HFFc6 (cell line): ENCODE measurements around the gene NKD2. TPM values are rescaled to one million over a fixed set of nuclear protein-coding genes. Genes with fewer than 3 reads are reported as not detected.

Experiments
- DNase-seq: peaks from one replicate; pipeline ENCODE4 v3.0.0-alpha.2; 2018
- H3K27ac Mint-ChIP-seq: 2 replicates; pipeline ENCODE4 v1.8.0; 2020; ENCODE audit warnings: mild to moderate bottlenecking, mixed read lengths
- H3K27me3 Mint-ChIP-seq: 2 replicates; pipeline ENCODE4 v1.8.0; 2021; ENCODE audit warnings: mild to moderate bottlenecking, moderate library complexity, mixed read lengths; ENCODE audit not compliant: insufficient read depth
- H3K36me3 Mint-ChIP-seq: 2 replicates; pipeline ENCODE4 v1.8.0; 2021; ENCODE audit warnings: low read depth, mixed read lengths
- H3K4me1 Mint-ChIP-seq: 2 replicates; pipeline ENCODE4 v1.8.0; 2020; ENCODE audit warnings: low read depth, mixed read lengths
- H3K4me3 Mint-ChIP-seq: 2 replicates; pipeline ENCODE4 v1.8.0; 2020; ENCODE audit warnings: mild to moderate bottlenecking, moderate library complexity, mixed read lengths
- H3K9me3 Mint-ChIP-seq: 2 replicates; pipeline ENCODE4 v1.8.0; 2020; ENCODE audit warnings: mild to moderate bottlenecking, mixed read lengths
- CTCF ChIP-seq: fragments of 200-600 bp; sonication (generic); IDR thresholded peaks from 2 replicates; pipeline ENCODE4 v1.5.0; 2021; ENCODE audit warnings: antibody characterized with exemption, mild to moderate bottlenecking
- total RNA-seq, 6 experiments: library from RNA; stranded (reverse); fragmentation: NEBNext Ultra II Directional; extraction: Animal tissue kit (Norgen Biotek cat#: 25700); gene quantifications; 2 replicates in 1 of 6; 3 replicates in 5 of 6; pipeline ENCODE4 v1.2.3, GENCODE V29; 2021

NKD2 gene
- total RNA-seq, 6 experiments from 2014 or later = not detected

DNA sequence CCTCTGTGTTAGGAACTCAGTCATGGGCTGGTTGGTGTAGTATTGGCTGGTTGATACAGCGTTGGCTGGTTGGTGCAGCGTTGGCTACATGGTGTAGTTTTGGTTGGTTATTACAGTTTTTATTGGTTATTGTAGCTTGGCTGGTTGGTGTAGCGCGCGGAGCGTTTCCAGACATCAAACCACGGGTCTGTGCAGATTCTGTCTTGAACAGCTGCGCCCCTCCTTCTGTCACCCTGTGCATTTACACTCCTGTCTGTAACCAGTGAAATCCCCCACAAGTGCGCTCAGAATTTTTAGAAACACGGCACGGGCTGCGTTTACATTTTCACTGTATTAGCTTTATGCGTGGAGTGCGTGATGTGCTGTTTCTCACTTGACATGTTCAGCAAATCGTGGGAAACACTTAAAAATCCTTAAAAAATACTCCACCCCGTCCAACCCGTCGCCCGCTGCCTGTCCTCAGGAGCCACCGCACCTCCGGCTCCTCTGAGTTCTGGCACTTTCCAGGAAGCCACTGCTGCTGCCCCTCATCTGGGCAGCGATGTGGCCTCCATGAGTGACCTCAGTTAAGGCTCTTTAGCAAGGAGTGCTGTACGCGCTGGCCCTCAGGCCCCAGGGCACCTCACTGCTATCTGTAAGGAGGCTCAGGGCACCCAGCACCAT, 20.8 kb downstream of the NKD2 start:
- H3K27me3 Mint-ChIP-seq = peaks cover 8% of the 10 kb centered on the region
- H3K4me1 Mint-ChIP-seq = no peaks in the 10 kb centered on the region
- H3K27ac Mint-ChIP-seq = no peak overlapping the region
- TF ChIP-seq CTCF = no peak
- peaks cover 4% of the 10 kb centered on the region; the same call in 1 of the 2 replicates for H3K9me3 Mint-ChIP-seq
- H3K36me3 Mint-ChIP-seq = no peaks in the 10 kb centered on the region
- no peak overlapping the region for H3K4me3 Mint-ChIP-seq
- no peak for DNase-seq

- Mint-ChIP-seq H3K4me3 (no peak overlapping the region), H3K27me3 (peaks cover 8% of the 10 kb centered on the region), H3K4me1 (no peaks in the 10 kb centered on the region), H3K27ac (no peak overlapping the region), H3K9me3 (peaks cover 8% of the 10 kb centered on the region), H3K36me3 (peaks cover 4% of the 10 kb centered on the region; the same call in 1 of the 2 replicates)
- DNase-seq = no peak
- no peak for TF ChIP-seq CTCF
These were observed 21.5 kb downstream of the NKD2 start for GRCh38 chr5:1029945-1030625.

DNA sequence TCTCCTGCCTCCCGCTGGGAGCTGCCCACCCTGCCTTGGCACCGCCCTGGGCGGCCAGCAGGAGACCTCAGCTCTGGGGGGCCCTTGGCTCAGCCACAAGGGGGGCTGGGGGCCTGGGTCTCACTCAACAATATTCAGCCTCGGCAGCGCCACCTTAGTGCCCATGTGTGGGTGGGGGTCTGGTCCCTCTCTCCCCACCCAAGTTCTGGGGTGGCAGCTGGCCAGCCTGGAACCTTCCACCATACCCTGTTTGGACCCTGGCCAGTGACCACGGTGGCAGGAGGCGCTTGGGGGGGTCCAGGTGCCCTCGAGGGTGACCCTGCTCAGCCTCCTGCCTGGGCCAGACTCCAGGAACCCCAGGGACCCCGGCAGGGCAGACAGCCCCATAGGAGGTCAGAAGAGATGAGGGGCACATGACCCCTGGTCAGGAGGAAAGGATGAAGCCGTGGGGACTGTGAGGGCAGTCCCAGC, 22.2 kb downstream of the NKD2 start:
- H3K27ac Mint-ChIP-seq = no peak overlapping the region
- H3K9me3 Mint-ChIP-seq = peaks cover 10% of the 10 kb centered on the region
- DNase-seq = no peak
- H3K27me3 Mint-ChIP-seq = peaks cover 8% of the 10 kb centered on the region
- peaks cover 6% of the 10 kb centered on the region; the same call in 1 of the 2 replicates for H3K36me3 Mint-ChIP-seq
- H3K4me1 Mint-ChIP-seq = no peaks in the 10 kb centered on the region
- TF ChIP-seq CTCF = no peak
- no peak overlapping the region for H3K4me3 Mint-ChIP-seq

- Mint-ChIP-seq H3K4me3 (no peak overlapping the region), H3K27ac (no peak overlapping the region), H3K27me3 (peaks cover 8% of the 10 kb centered on the region), H3K9me3 (peaks cover 10% of the 10 kb centered on the region), H3K4me1 (no peaks in the 10 kb centered on the region), H3K36me3 (peaks cover 6% of the 10 kb centered on the region; the same call in 1 of the 2 replicates)
- TF ChIP-seq CTCF = no peak
- no peak for DNase-seq
These were observed 22.8 kb downstream of the NKD2 start for GRCh38 chr5:1031306-1031959.

- H3K36me3 Mint-ChIP-seq = peaks cover 6% of the 10 kb centered on the region; the same call in 1 of the 2 replicates
- no peak for TF ChIP-seq CTCF
- H3K4me1 Mint-ChIP-seq = no peaks in the 10 kb centered on the region
- H3K4me3 Mint-ChIP-seq = no peak overlapping the region
- no peak for DNase-seq
- H3K27ac Mint-ChIP-seq = no peak overlapping the region
- peaks cover 9% of the 10 kb centered on the region for H3K27me3 Mint-ChIP-seq
- peaks cover 15% of the 10 kb centered on the region for H3K9me3 Mint-ChIP-seq
These were observed 23.4 kb downstream of the NKD2 start for GRCh38 chr5:1032011-1032410.
